ENCODE measurements around the gene DNAJB11. TPM values are rescaled to one million over a fixed set of nuclear protein-coding genes. Genes with fewer than 3 reads are reported as not detected.

The DNAJB11 gene
- total and polyA plus RNA-seq, 2 experiments from 2014 or later: 72.6 to 85.6 TPM

- no peaks in the 10 kb centered on the region for H3K4me1 ChIP-seq (ENCODE audit: insufficient read depth)
- H3K27ac ChIP-seq (ENCODE audit: low read depth): no peak overlapping the region
- H3K27me3 Mint-ChIP-seq (ENCODE audit: insufficient read depth, low read depth, poor library complexity): peaks cover 3% of the 10 kb centered on the region
- H3K9me3 Mint-ChIP-seq: no peaks in the 10 kb centered on the region; the same call in 2 of the 3 replicates
- TF ChIP-seq CTCF (conservative IDR thresholded peaks at IDR 0.05; ENCODE audit: low read depth in 2 of 2) (no peak), STAT1 (IDR thresholded peaks at IDR 0.05; ENCODE audit: unreplicated experiment) (no peak), CREB1 (CRISPR knock-in tag; IDR thresholded peaks at IDR 0.05; ENCODE audit: low read depth) (no peak), EZH2phosphoT487 (IDR thresholded peaks at IDR 0.05; ENCODE audit: unreplicated experiment) (no peak), NANOG (IDR thresholded peaks at IDR 0.05; ENCODE audit: borderline replicate concordance) (no peak), JUNB (IDR thresholded peaks at IDR 0.05; ENCODE audit: unreplicated experiment) (no peak)
- TF ChIP-seq, protein P1, sequence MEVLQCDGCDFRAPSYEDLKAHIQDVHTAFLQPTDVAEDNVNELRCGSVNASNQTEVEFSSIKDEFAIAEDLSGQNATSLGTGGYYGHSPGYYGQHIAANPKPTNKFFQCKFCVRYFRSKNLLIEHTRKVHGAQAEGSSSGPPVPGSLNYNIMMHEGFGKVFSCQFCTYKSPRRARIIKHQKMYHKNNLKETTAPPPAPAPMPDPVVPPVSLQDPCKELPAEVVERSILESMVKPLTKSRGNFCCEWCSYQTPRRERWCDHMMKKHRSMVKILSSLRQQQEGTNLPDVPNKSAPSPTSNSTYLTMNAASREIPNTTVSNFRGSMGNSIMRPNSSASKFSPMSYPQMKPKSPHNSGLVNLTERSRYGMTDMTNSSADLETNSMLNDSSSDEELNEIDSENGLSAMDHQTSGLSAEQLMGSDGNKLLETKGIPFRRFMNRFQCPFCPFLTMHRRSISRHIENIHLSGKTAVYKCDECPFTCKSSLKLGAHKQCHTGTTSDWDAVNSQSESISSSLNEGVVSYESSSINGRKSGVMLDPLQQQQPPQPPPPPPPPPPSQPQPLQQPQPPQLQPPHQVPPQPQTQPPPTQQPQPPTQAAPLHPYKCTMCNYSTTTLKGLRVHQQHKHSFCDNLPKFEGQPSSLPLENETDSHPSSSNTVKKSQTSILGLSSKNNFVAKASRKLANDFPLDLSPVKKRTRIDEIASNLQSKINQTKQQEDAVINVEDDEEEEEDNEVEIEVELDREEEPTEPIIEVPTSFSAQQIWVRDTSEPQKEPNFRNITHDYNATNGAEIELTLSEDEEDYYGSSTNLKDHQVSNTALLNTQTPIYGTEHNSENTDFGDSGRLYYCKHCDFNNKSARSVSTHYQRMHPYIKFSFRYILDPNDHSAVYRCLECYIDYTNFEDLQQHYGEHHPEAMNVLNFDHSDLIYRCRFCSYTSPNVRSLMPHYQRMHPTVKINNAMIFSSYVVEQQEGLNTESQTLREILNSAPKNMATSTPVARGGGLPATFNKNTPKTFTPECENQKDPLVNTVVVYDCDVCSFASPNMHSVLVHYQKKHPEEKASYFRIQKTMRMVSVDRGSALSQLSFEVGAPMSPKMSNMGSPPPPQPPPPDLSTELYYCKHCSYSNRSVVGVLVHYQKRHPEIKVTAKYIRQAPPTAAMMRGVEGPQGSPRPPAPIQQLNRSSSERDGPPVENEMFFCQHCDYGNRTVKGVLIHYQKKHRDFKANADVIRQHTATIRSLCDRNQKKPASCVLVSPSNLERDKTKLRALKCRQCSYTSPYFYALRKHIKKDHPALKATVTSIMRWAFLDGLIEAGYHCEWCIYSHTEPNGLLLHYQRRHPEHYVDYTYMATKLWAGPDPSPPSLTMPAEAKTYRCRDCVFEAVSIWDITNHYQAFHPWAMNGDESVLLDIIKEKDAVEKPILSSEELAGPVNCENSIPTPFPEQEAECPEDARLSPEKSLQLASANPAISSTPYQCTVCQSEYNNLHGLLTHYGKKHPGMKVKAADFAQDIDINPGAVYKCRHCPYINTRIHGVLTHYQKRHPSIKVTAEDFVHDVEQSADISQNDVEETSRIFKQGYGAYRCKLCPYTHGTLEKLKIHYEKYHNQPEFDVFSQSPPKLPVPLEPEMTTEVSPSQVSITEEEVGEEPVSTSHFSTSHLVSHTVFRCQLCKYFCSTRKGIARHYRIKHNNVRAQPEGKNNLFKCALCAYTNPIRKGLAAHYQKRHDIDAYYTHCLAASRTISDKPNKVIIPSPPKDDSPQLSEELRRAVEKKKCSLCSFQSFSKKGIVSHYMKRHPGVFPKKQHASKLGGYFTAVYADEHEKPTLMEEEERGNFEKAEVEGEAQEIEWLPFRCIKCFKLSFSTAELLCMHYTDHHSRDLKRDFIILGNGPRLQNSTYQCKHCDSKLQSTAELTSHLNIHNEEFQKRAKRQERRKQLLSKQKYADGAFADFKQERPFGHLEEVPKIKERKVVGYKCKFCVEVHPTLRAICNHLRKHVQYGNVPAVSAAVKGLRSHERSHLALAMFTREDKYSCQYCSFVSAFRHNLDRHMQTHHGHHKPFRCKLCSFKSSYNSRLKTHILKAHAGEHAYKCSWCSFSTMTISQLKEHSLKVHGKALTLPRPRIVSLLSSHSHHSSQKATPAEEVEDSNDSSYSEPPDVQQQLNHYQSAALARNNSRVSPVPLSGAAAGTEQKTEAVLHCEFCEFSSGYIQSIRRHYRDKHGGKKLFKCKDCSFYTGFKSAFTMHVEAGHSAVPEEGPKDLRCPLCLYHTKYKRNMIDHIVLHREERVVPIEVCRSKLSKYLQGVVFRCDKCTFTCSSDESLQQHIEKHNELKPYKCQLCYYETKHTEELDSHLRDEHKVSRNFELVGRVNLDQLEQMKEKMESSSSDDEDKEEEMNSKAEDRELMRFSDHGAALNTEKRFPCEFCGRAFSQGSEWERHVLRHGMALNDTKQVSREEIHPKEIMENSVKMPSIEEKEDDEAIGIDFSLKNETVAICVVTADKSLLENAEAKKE (CRISPR knock-in tag; IDR thresholded peaks at IDR 0.05): no peak
- TF ChIP-seq, protein P2, sequence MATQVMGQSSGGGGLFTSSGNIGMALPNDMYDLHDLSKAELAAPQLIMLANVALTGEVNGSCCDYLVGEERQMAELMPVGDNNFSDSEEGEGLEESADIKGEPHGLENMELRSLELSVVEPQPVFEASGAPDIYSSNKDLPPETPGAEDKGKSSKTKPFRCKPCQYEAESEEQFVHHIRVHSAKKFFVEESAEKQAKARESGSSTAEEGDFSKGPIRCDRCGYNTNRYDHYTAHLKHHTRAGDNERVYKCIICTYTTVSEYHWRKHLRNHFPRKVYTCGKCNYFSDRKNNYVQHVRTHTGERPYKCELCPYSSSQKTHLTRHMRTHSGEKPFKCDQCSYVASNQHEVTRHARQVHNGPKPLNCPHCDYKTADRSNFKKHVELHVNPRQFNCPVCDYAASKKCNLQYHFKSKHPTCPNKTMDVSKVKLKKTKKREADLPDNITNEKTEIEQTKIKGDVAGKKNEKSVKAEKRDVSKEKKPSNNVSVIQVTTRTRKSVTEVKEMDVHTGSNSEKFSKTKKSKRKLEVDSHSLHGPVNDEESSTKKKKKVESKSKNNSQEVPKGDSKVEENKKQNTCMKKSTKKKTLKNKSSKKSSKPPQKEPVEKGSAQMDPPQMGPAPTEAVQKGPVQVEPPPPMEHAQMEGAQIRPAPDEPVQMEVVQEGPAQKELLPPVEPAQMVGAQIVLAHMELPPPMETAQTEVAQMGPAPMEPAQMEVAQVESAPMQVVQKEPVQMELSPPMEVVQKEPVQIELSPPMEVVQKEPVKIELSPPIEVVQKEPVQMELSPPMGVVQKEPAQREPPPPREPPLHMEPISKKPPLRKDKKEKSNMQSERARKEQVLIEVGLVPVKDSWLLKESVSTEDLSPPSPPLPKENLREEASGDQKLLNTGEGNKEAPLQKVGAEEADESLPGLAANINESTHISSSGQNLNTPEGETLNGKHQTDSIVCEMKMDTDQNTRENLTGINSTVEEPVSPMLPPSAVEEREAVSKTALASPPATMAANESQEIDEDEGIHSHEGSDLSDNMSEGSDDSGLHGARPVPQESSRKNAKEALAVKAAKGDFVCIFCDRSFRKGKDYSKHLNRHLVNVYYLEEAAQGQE (IDR thresholded peaks at IDR 0.05; ENCODE audit: unreplicated experiment): no peak
- TF ChIP-seq, protein P3, sequence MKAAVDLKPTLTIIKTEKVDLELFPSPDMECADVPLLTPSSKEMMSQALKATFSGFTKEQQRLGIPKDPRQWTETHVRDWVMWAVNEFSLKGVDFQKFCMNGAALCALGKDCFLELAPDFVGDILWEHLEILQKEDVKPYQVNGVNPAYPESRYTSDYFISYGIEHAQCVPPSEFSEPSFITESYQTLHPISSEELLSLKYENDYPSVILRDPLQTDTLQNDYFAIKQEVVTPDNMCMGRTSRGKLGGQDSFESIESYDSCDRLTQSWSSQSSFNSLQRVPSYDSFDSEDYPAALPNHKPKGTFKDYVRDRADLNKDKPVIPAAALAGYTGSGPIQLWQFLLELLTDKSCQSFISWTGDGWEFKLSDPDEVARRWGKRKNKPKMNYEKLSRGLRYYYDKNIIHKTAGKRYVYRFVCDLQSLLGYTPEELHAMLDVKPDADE (IDR thresholded peaks at IDR 0.05): no peak
- H3K36me3 Mint-ChIP-seq (ENCODE audit: low read depth): no peaks in the 10 kb centered on the region
- H2AFZ ChIP-seq: no peak overlapping the region
- H3F3A ChIP-seq (replicated peaks; ENCODE audit: low read depth): no peaks in the 10 kb centered on the region
- H3K4me3 ChIP-seq: no peak overlapping the region
- ATAC-seq (no peak), DNase-seq (ENCODE audit: low spot score) (no peak)
- no peak overlapping the region for H3K4me3 Mint-ChIP-seq
- no peak overlapping the region for H3K27ac Mint-ChIP-seq
- H3K27me3 ChIP-seq (ENCODE audit: insufficient read depth): no peaks in the 10 kb centered on the region
- H3K4me1 Mint-ChIP-seq: peaks cover 9% of the 10 kb centered on the region
- H3K79me2 ChIP-seq (replicated peaks; ENCODE audit: insufficient read depth): no peaks in the 10 kb centered on the region
- no peaks in the 10 kb centered on the region for H3K9me2 ChIP-seq (ENCODE audit: insufficient read depth)
- H4K20me1 ChIP-seq (replicated peaks; ENCODE audit: insufficient read depth): no peaks in the 10 kb centered on the region
- H3K36me3 ChIP-seq (ENCODE audit: insufficient read depth): no peaks in the 10 kb centered on the region
- H3K4me2 ChIP-seq: no peak overlapping the region
Measured at GRCh38 chr3:186599142-186599784, 28.7 kb downstream of the DNAJB11 start.
